NCI-H2107 (cell line): ENCODE results near the gene EPN2.
A peak's percentile ranks its signal among the peaks of the same experiment; 100 is the strongest.

ENCODE experiments used
- DNase-seq: peaks from one replicate; lab custom pipeline; 2025; lab: John Stamatoyannopoulos, UW

Gene EPN2

GRCh38 chr17:19365833-19366636 is 128.9 kb downstream of the EPN2 start:
- DNase-seq, result no peak

DNA sequence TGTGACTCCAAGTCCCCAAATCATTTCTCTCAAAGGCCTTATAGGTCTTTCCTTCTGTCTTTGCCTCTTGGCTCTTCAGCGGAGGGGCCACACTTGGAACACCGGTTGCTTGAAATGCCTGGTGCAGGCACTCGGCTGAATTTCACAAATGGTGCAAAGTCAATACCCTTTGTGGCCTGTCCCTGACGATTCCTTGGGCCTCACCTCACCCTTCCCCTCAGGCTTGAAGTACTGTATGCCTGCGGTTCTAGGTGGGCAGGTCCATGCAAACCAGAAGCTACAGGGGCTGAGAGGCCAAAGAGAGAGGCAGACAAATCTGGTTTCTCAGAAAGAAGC is 129.4 kb downstream of the EPN2 start:
- DNase-seq, result no peak

GRCh38 chr17:19368229-19368628 is 131.1 kb downstream of the EPN2 start:
- no peak for DNase-seq

- no peak for DNase-seq
Observed at GRCh38 chr17:19369107-19369778, 132.1 kb downstream of the EPN2 start.

DNA sequence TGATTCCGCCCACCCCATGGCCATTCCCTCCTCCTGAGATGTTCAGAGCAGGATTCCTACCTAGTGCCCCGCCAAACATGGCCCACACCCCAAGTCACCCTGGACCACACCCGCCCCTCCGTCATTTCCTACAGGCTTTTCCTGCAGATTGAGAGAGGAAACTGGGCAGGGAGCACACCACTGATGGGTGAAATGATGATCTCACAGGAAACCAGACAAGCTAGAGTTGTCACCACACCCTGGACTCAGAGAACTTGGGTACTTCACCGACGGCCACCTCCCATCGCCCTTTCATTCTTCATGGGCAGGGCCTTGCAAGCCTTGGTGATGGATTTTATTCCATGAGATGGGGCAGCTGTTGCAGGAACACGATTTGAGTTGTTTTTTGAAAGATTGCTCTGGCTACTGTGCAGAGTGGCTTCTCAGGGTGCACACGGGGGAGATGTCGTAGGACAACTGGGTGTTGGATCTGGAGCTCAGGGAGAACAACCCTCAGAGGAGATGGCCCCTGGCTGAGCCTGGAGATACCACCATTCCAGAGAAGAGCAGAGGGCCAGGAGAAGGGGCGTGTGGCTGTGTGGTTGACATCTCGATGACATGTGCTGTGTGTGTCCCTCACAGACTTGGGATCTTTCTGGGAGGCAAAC is 132.8 kb downstream of the EPN2 start:
- no peak for DNase-seq

GRCh38 chr17:19370493-19370960 is 133.4 kb downstream of the EPN2 start:
- DNase-seq, result no peak

DNA sequence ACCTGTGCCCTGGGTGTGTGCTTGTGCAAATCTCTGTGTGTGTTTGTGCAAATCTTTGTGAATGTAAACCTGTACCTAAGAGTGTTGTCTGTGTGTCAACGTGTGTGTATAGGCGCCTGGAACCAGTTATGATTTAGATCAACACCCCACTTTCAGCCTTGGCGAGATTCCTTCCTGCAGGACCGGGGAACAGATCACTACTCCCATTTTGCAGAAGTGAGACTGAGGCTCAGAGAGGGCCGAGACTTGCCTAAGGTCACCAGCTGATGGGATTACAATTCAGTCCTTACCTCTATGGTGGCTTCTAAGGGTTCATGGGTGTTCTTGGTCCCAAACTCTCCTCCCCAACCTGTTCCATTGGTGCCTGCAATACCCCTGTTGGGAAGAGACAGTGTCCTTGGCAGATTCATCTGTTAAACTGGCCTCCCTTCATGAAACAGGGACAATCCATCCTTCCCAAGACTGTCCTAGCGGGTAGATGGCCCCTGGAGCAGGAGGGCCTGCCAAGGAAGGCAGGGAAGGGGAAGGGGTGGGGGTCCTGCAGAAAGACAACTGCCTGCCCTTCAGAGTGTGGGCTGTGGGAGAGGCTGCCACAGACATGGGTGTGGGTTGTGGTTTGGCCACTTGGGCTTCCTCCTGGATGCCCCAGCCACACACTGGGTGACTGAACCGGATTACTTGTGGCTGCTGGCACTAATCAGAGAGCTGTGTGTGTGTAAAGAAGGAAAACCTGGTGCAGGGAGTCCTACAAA is 134.3 kb downstream of the EPN2 start:
- no peak for DNase-seq

GRCh38 chr17:19372011-19372370 is 134.8 kb downstream of the EPN2 start:
- no peak for DNase-seq

DNA sequence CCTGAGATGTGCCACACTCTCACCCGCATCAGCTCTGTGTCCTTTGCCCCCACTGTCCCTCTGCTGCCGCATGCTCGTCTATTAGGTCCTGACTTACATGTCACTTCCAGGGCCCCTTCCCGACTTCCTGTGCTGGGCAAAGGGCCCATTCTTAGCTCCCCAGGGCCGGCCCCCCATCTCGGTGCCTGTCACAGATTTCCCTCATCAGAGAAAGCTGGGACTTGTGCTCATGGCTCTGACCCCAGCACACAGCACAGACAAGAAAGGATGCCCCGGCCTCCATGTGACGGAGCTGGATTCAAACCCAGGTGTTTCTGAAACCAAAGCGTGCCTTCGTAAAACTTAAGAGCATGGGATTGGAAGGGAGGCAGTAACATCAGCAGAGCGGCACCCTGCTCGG is 135.3 kb downstream of the EPN2 start:
- DNase-seq, result no peak

DNA sequence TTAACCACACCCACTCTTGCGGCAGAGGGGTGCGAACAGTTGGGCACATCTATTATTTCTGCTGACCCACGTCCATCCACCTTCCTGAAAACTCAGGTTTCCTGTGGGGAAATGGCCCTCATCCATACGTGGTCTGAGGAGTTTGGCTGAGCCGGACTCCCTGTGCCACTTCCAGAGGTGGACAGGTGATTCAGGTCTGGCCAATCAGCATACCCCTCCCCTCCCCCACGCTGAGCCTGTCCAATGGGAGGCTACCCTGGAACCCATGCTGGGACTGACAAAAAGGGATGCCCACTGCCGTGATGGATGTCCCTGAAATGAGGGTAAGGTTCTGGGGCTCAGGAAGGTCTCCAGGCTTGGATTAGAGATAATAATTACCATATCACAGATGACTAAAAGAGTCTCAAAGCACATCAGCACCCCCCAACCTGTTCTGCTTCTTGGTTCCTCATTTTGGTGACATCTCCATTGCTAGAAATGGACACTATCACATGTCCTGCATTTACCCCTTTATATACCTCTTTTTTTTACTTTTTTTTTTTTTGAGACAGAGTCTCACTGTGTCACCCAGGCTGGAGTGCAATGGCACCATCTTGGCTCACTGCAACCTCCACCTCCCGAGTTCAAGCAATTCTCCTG is 135.8 kb downstream of the EPN2 start:
- no peak for DNase-seq

DNA sequence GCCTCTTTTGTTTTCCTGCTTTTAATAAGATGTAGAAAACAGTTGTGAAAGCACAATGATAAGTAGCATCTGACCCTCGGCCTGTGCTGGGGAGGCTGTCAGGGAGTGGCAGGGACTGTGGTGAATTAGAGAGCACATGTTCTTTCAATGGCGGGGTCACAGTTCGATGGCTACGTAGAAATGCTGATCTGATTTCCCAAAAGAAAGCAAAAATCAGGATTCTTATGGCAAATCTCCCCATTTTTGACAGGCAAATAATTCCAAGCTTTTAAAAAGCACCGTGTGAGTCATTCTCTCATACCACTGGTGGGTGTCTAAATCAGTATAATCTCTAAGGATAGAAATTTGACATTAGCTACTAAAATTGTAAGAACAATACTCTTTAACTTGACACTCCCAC is 137.0 kb downstream of the EPN2 start:
- no peak for DNase-seq

GRCh38 chr17:19375732-19376131 is 138.6 kb downstream of the EPN2 start:
- no peak for DNase-seq

GRCh38 chr17:19376811-19377210 is 139.6 kb downstream of the EPN2 start:
- DNase-seq, result no peak

GRCh38 chr17:19377602-19378415 is 140.6 kb downstream of the EPN2 start:
- DNase-seq, result peak; percentile 77

DNA sequence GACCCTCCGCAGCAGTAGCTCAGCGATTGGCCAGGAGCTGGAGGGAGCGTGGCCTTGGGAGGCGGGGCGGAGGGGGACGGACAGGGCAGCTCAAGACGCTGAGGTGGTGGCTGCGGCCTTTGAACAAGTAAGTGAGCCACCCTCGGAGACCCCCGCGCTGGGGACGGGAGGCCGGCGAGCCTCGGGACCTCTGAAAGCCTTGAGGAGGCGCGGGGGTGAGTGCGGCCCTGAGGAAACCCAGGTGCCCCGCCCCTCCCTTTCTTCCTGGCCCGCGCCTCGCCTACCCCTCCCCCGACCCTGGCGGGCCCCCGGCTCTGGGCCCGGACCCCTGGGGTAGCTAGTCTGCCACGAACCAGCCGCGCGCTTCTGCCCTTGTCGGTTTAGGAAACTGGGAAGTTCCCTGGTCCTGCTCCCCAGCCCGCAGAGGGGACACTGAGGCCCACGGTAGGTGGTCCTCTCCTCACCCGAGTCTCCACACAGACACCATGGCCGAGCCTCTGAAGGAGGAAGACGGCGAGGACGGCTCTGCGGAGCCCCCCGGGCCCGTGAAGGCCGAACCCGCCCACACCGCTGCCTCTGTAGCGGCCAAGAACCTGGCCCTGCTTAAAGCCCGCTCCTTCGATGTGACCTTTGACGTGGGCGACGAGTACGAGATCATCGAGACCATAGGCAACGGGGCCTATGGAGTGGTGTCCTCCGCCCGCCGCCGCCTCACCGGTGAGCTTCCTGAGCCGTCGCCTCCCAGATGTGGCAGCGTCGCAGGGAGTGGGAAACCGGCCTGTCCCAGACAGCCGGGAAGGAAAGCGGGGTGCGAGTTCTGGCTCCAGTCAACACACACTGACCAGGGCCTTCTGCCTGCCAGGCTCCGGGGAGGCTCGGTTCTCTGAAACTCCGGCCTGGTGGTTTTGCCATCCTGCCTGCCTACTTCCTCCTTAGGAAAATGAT is 141.5 kb downstream of the EPN2 start, which contains the start of gene MAPK7:
Gene MAPK7 (plus strand): TSS at position 83 of the 945 bp plus-strand sequence. CDS start 403 bp downstream, at position 486.
- DNase-seq, result no peak

DNA sequence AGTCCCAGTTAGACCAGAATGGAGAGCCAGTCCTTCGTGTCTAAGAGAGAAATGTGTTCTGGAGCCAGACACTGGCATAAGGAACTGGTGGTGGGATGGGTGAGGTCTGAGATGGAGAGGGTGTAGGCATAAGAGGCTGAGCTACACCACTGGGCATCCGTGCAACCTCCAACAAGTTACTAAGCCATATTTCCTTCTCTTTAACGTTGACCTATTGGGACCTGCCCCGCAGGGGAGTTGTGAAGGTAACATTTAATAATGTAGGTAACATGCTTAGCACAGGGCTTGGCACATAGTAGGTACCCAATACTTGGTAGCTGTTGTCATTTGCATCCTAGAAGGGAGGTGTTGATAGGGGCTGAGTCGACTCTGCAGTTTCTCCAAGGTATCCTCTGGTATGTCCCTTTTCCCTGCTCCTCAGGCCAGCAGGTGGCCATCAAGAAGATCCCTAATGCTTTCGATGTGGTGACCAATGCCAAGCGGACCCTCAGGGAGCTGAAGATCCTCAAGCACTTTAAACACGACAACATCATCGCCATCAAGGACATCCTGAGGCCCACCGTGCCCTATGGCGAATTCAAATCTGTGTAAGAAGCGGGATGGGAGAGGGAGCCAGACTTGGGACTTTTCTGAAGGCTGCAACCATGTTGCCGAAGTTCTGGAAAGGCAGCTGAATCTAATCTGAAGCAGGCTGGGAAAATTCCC is 142.3 kb downstream of the EPN2 start:
- no peak for DNase-seq

- DNase-seq, result no peak
Observed at GRCh38 chr17:19380481-19381301, 143.5 kb downstream of the EPN2 start.

DNA sequence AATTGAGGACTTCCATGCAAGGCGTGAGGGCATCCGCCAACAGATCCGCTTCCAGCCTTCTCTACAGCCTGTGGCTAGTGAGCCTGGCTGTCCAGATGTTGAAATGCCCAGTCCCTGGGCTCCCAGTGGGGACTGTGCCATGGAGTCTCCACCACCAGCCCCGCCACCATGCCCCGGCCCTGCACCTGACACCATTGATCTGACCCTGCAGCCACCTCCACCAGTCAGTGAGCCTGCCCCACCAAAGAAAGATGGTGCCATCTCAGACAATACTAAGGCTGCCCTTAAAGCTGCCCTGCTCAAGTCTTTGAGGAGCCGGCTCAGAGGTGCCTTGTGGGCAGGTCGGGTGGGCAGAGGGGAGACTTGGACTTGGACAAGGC is 144.2 kb downstream of the EPN2 start:
- no peak for DNase-seq
